Activated CD8-positive, alpha-beta memory T cell treated with anti-CD3 and anti-CD28 coated beads, Interleukin-2, amount 10 ng/mL, durations not matched to agents 7 days and 5 days (primary cell): ENCODE measurements around the gene EFCAB6. TPM values are rescaled to one million over a fixed set of nuclear protein-coding genes. Genes with fewer than 3 reads are reported as not detected.

Experiments used
- ATAC-seq: fragments of 150-1000 bp; cut with Tn5 transposase; one replicate; pipeline ENCODE4 v1.10.0; 2021; ENCODE audit warnings: moderate library complexity
- CTCF ChIA-PET: fragments of 350-600 bp; sonication (Branson Sonifier 250); formaldehyde crosslinking; loops from one replicate; lab custom pipeline; 2021; ENCODE audit warnings: antibody characterized with exemption; lab: Charles Lee
- DNase-seq: peaks from one replicate; pipeline ENCODE4 v3.0.0-alpha.2; 2020
- H3K27ac Mint-ChIP-seq: one replicate; pipeline ENCODE4 v1.8.0; 2021; ENCODE audit warnings: mild to moderate bottlenecking, mixed read lengths
- H3K27me3 Mint-ChIP-seq: one replicate; pipeline ENCODE4 v1.8.0; 2021; ENCODE audit warnings: mixed read lengths
- H3K36me3 Mint-ChIP-seq: one replicate; pipeline ENCODE4 v1.8.0; 2021; ENCODE audit warnings: mild to moderate bottlenecking, mixed read lengths
- H3K4me1 Mint-ChIP-seq: one replicate; pipeline ENCODE4 v1.8.0; 2021; ENCODE audit warnings: mixed read lengths
- H3K4me3 Mint-ChIP-seq: one replicate; pipeline ENCODE4 v1.8.0; 2021; ENCODE audit warnings: mild to moderate bottlenecking, moderate library complexity, mixed read lengths
- H3K9me3 Mint-ChIP-seq: one replicate; pipeline ENCODE4 v1.8.0; 2022; ENCODE audit warnings: low read depth, mixed read lengths
- total RNA-seq, 2 experiments: library from RNA; stranded (reverse); gene quantifications; one replicate each; pipeline ENCODE4 v1.2.3, GENCODE V29; 2021

Gene EFCAB6
- total RNA-seq, 2 experiments from 2014 or later = 0.14 to 0.32 TPM

GRCh38 chr22:43739851-43740379 is 72.2 kb downstream of the EFCAB6 start:
- H3K27ac Mint-ChIP-seq = no peak overlapping the region

GRCh38 chr22:43737150-43737828 is 74.8 kb downstream of the EFCAB6 start:
- Mint-ChIP-seq H3K9me3 (no peaks in the 10 kb centered on the region), H3K4me1 (no peaks in the 10 kb centered on the region), H3K36me3 (no peaks in the 10 kb centered on the region), H3K27me3 (peaks cover 2% of the 10 kb centered on the region), H3K27ac (no peak overlapping the region), H3K4me3 (no peak overlapping the region)
- DNase-seq (no peak), ATAC-seq (no peak)
- CTCF ChIA-PET = no interaction called here

More at GRCh38 chr22:43739851-43740379, 72.2 kb downstream of the EFCAB6 start:
- Mint-ChIP-seq H3K4me3 (no peak overlapping the region), H3K4me1 (no peaks in the 10 kb centered on the region), H3K27me3 (peaks cover 2% of the 10 kb centered on the region), H3K36me3 (no peaks in the 10 kb centered on the region), H3K9me3 (no peaks in the 10 kb centered on the region)
- no peak for DNase-seq
- ATAC-seq = no peak
- CTCF ChIA-PET = no interaction called here

- Mint-ChIP-seq H3K9me3 (no peaks in the 10 kb centered on the region), H3K4me1 (no peaks in the 10 kb centered on the region), H3K36me3 (no peaks in the 10 kb centered on the region), H3K4me3 (no peak overlapping the region), H3K27me3 (no peaks in the 10 kb centered on the region), H3K27ac (no peak overlapping the region)
- CTCF ChIA-PET = no interaction called here
- DNase-seq = no peak
- no peak for ATAC-seq
Observed at GRCh38 chr22:43736651-43737050, 75.5 kb downstream of the EFCAB6 start.

GRCh38 chr22:43734370-43735150 is 77.5 kb downstream of the EFCAB6 start:
- Mint-ChIP-seq H3K27me3 (peaks cover 3% of the 10 kb centered on the region), H3K9me3 (no peaks in the 10 kb centered on the region), H3K4me1 (no peaks in the 10 kb centered on the region), H3K27ac (no peak overlapping the region), H3K36me3 (no peaks in the 10 kb centered on the region), H3K4me3 (no peak overlapping the region)
- no peak for ATAC-seq
- no peak for DNase-seq
- CTCF ChIA-PET = no interaction called here

GRCh38 chr22:43733138-43733537 is 79.0 kb downstream of the EFCAB6 start:
- Mint-ChIP-seq H3K4me1 (no peaks in the 10 kb centered on the region), H3K4me3 (no peak overlapping the region), H3K36me3 (no peaks in the 10 kb centered on the region), H3K27ac (no peak overlapping the region), H3K9me3 (no peaks in the 10 kb centered on the region), H3K27me3 (peaks cover 9% of the 10 kb centered on the region)
- DNase-seq (no peak), ATAC-seq (no peak)
- CTCF ChIA-PET = no interaction called here

- no peaks in the 10 kb centered on the region for H3K4me1 Mint-ChIP-seq
- H3K27ac Mint-ChIP-seq = no peak overlapping the region
- H3K4me3 Mint-ChIP-seq = no peak overlapping the region
- H3K27me3 Mint-ChIP-seq = peaks cover 9% of the 10 kb centered on the region
- no peaks in the 10 kb centered on the region for H3K36me3 Mint-ChIP-seq
- DNase-seq (no peak), ATAC-seq (no peak)
- H3K9me3 Mint-ChIP-seq = no peaks in the 10 kb centered on the region
- CTCF ChIA-PET = no interaction called here
Observed at GRCh38 chr22:43731988-43732387, 80.1 kb downstream of the EFCAB6 start.

GRCh38 chr22:43726964-43727543 is 85.1 kb downstream of the EFCAB6 start:
- Mint-ChIP-seq H3K36me3 (no peaks in the 10 kb centered on the region), H3K27ac (no peak overlapping the region), H3K4me1 (peaks cover 5% of the 10 kb centered on the region), H3K4me3 (no peak overlapping the region), H3K9me3 (no peaks in the 10 kb centered on the region), H3K27me3 (peaks cover 9% of the 10 kb centered on the region)
- DNase-seq (no peak), ATAC-seq (no peak)
- CTCF ChIA-PET = no interaction called here

GRCh38 chr22:43726322-43726721 is 85.8 kb downstream of the EFCAB6 start:
- no peak overlapping the region for H3K4me3 Mint-ChIP-seq
- no peak for DNase-seq
- H3K27me3 Mint-ChIP-seq = peaks cover 12% of the 10 kb centered on the region
- peaks cover 5% of the 10 kb centered on the region for H3K4me1 Mint-ChIP-seq
- H3K9me3 Mint-ChIP-seq = no peaks in the 10 kb centered on the region
- no peaks in the 10 kb centered on the region for H3K36me3 Mint-ChIP-seq
- CTCF ChIA-PET = interaction anchor here (0.6 to 0.7 kb wide), 3 partner anchors 219 to 415 kb away, joined by 3 to 4 read pairs (median 3); no protein-coding TSS in a partner anchor
- H3K27ac Mint-ChIP-seq = no peak overlapping the region
- ATAC-seq = no peak

- H3K4me1 Mint-ChIP-seq = peaks cover 5% of the 10 kb centered on the region
- CTCF ChIA-PET = no interaction called here
- no peak overlapping the region for H3K27ac Mint-ChIP-seq
- H3K9me3 Mint-ChIP-seq = no peaks in the 10 kb centered on the region
- no peak for DNase-seq
- peaks cover 9% of the 10 kb centered on the region for H3K27me3 Mint-ChIP-seq
- no peak overlapping the region for H3K4me3 Mint-ChIP-seq
- H3K36me3 Mint-ChIP-seq = no peaks in the 10 kb centered on the region
- no peak for ATAC-seq
Observed at GRCh38 chr22:43723816-43724215, 88.3 kb downstream of the EFCAB6 start.

- Mint-ChIP-seq H3K36me3 (no peaks in the 10 kb centered on the region), H3K4me1 (peaks cover 5% of the 10 kb centered on the region), H3K27me3 (peaks cover 4% of the 10 kb centered on the region), H3K9me3 (no peaks in the 10 kb centered on the region), H3K4me3 (no peak overlapping the region), H3K27ac (no peak overlapping the region)
- DNase-seq (no peak), ATAC-seq (no peak)
- CTCF ChIA-PET = no interaction called here
Observed at GRCh38 chr22:43722444-43722843, 89.7 kb downstream of the EFCAB6 start.

GRCh38 chr22:43720716-43721115 is 91.4 kb downstream of the EFCAB6 start:
- H3K27me3 Mint-ChIP-seq = peaks cover 4% of the 10 kb centered on the region
- CTCF ChIA-PET = no interaction called here
- H3K4me3 Mint-ChIP-seq = no peak overlapping the region
- H3K4me1 Mint-ChIP-seq = peaks cover 5% of the 10 kb centered on the region
- H3K27ac Mint-ChIP-seq = no peak overlapping the region
- ATAC-seq (no peak), DNase-seq (no peak)
- no peaks in the 10 kb centered on the region for H3K9me3 Mint-ChIP-seq
- no peaks in the 10 kb centered on the region for H3K36me3 Mint-ChIP-seq

- DNase-seq (no peak), ATAC-seq (no peak)
- Mint-ChIP-seq H3K36me3 (no peaks in the 10 kb centered on the region), H3K9me3 (no peaks in the 10 kb centered on the region), H3K27ac (no peak overlapping the region), H3K27me3 (peaks cover 18% of the 10 kb centered on the region), H3K4me1 (no peaks in the 10 kb centered on the region), H3K4me3 (no peak overlapping the region)
- CTCF ChIA-PET = no interaction called here
Observed at GRCh38 chr22:43714104-43714503, 98.0 kb downstream of the EFCAB6 start.

- DNase-seq = no peak
- CTCF ChIA-PET = no interaction called here
- Mint-ChIP-seq H3K9me3 (no peaks in the 10 kb centered on the region), H3K27me3 (peaks cover 26% of the 10 kb centered on the region), H3K27ac (no peak overlapping the region), H3K36me3 (no peaks in the 10 kb centered on the region), H3K4me3 (no peak overlapping the region), H3K4me1 (no peaks in the 10 kb centered on the region)
- no peak for ATAC-seq
Observed at GRCh38 chr22:43711681-43712080, 100.4 kb downstream of the EFCAB6 start.
